ENCODE results near the gene TNFAIP8L2.

The TNFAIP8L2 gene

DNA sequence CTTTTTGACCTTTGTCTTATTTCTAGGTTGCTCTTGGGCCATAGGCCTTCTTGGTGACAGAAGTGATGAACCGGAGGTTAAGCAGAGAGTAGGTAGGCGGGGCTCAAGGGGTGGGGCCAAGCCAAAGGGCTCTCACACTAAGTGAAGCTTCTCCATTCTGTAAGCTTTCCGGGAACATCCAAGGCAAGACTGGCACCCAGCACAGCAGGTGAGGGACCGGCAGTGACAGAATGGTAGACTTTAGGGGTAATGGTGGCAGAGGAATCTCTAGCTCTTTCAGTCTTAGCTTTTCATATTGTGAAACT, at the start of gene TNFAIP8L2:
TNFAIP8L2 (plus strand) TSS at position 135 of the 305 bp plus-strand sequence. CDS start 2,049 bp downstream, outside the sequence.
- no peak for DNase-seq (ENCODE audit: low spot score)

DNA sequence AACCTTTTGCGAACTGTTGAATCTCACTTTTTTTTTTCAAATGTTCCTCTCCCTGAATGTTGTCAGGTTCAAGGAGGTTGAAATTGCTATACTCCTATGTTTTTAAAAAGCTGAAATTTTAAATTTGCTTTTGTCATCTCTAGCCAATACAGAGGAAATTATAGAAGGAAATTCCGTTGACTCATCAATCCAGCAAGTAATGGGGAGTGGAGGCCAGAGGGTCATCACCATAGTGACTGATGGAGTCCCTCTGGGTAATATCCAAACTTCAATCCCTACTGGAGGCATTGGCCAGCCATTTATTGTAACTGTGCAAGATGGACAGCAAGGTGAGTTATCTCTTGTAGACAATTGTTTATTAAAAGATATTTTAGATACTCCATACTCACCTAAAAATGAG, 49.6 kb upstream of the TNFAIP8L2 start:
- DNase-seq (ENCODE audit: low spot score), result no peak

DNA sequence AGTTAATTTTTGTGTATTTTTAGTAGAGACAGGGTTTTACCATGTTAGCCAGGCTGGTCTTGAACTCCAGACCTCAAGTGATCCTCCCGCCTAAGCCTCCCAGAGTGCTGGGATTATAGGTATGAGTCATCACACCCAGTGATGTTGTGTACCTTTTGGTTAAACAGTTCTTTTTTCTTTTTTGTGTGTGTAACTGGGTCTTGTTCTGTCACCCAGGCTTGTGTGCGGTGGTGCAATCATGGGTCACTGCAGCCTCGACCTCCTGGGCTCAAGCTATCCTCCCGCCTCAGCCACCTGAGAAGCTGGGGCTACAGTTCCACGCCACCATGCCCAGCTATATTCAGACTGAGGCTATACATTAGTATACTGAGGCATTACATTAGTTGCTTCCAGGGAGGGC, 48.1 kb upstream of the TNFAIP8L2 start:
- no peak for DNase-seq (ENCODE audit: low spot score)

DNA sequence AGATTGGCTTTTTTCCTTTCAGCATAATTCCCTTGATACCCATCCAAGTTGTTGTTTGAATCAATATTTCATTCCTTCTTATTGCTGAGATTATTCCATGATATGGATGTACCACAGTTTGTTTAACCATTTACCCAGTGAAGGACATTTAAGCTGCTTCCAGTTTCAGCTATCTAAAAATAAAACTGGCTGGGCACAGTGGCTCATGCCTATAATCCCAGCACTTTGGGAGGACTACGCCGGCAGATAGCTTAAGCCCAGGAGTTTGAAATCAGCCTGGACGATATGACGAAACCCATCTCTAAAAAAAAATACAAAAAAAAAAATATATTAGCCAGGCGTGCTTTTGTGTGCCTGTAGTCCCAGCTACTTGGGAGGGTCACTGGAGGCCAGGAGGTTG, 42.6 kb upstream of the TNFAIP8L2 start:
- no peak for DNase-seq (ENCODE audit: low spot score)

DNA sequence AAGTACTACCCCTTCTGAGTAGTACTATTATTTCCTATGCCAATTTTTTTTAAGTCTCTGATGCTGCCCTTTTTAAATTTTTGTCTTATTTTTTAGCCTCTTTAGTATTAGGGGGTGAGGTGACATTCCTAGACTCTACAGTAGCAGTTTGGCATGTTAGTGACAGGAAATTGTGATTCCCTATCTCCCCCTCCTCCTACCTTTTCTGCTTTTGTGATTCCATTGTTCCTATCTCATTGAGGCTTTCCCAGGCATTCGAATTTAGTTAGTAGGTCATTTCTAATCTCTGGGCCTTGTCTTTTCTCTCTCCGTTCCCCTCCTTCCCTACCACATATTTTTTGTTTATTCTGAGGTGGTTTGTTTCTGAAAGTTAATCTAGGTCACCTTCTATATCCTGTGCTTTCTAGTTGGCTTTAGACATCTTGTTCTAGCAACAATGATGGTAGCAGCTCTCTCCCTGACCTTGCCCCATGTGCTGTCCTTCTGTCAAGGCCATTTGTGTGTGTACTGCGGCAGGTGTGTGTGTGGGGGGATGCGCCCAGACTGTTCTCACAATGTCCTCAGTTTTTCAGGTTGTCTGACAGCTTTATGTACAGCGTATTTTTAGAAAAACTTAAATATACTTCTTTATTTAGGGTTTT, 31.6 kb upstream of the TNFAIP8L2 start:
- no peak for DNase-seq (ENCODE audit: low spot score)

DNA sequence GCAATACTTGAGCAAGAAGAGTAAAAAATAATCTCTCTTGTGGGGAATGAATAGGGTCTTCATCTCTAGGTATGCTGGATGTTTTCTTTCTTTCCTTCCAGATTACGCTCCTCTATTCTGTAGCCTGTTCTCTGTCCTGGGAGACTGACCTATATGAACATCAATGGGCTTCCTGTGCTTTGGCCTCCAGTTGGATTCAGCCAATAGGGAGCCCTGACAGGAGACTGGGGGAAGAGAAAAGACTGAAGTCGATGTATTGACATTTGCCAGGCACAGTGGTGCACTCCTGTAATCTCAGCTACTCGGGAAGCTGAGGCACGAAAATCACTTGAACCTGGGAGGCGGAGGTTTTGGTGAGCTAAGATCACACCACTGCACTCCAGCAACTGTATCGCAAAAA, 27.6 kb upstream of the TNFAIP8L2 start:
- DNase-seq (ENCODE audit: low spot score), result no peak

DNA sequence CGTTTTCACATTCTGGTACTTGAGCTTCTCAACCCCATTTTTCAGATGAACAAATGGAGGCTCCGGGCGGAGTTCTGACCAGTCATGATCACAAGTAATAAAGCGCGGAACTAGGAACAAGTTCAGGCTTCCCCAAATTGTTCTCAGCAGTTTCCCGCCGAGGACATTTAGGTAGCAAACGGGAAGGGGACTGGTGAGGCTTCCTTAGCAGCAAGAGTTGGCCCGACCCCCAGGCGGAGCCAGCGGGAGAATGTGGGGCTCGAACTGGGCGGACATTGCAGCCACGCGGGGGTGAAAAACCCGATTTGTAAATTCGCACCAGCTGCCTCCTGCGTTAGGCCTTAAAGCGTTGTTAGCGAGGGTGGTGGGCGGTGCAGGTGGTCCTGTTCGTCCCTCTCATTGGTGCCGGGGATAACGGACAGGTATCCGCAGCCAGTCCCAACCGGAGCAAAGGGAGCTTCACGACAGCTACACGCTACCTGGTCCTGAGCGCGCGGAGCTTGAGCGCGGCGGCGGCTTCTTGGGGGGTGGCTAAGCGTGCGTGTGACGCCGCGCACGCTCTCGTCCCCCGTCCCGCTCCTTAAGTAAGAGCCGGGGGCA, 25.4 kb upstream of the TNFAIP8L2 start:
- peak; percentile 90 for DNase-seq (ENCODE audit: low spot score)

DNA sequence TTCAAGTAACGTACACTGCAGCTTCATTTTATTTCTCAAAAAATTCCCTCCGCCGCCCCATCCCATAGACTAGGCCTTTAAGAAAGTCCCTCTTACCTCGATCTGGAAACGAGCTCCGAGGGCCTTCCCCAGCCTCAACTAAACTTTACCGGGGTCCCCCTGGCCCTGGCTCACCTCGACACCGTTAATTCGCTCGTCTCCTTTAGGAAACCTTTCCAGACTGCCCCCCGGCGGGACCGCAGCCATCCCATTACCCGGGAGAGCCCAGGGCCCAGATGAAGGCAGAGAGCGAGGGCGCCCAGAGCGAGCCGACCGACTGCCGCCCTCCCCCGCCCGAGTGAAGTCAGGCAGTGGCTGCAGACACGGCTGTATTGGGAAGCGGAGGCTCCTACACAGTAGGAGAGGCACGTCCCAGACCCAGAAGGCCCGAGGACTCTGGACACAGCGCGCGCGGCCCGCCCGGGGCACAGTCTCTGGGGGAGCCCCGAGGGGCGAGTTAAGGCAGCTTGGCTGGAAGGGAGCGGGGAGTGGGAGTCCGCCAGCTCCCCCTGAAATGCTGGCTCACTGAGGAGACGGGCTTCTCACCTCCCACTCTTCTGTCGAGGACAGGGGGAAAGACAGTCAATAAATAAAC, 24.6 kb upstream of the TNFAIP8L2 start:
- no peak for DNase-seq (ENCODE audit: low spot score)

DNA sequence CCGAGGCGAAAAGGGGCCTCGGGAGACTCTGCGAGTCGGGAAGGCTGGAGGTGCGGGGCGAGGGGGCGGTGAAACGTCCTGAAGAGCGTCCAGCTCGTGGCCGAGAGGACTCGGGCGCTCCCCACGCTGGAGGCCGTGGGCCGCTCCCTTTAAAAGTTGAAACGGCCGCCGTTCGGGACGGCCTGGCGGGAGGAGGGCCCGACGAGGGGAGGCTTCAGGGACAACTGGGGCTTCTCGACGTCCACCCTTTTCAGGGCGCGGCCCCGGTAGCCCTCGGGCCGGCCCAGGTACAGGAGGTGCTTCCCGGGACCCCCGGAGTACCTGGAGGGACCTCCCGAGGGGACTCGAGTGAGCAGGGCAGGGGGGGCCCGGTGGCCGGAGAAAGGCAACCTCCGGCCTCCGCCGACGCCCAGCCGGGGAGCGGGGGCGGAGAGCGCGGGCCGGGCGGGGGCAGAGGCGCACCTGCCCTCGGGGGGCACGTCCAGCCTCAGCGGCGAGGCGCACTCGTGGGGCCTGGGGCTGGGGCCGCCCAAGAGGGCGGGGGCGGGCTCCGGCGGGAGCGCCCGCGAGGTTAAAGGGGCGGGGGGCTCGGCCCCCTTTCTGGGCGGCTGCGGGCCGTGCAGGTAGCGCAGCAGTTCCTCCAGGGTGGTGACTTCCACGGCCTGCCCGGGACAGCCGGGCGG, 24.0 kb upstream of the TNFAIP8L2 start:
- no peak for DNase-seq (ENCODE audit: low spot score)

DNA sequence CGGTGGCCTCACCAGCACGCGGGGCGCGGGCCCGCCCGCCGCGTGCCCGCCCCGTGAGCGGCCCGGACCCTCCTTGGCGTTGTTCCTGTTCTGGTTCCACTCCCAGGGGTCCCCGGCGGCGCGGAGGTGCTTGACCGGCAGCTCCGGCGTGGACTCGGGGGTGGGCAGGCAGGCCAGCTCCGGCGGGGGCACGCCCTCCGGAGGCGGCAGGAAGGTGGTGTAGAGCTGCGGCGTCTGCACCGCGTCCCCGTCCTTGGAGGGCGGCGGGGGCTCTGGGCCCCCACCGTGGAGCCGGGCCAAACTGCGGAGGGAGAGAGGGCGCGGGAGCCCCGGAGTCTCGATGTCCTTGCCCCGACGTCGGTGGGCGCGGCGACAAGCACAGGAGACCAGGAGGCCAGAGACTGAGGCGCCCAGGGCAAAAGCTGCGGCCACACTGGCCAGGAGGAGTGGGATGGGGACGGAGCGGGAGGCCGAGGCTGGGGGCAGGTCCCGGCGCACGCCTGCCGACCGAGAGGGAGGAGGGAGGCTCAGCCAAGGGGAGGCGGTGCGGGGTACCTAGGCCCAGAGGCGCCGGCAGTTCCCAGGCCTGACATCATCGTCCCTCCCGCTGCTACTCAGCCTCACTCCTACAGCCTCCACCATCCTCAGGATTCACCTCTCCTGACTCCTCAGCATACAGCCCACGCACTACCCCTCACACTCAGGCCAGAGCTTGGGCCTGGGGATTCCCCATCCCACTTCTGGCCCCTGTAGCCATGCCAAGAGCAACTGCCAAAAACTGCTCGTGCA, 23.2 kb upstream of the TNFAIP8L2 start:
- no peak for DNase-seq (ENCODE audit: low spot score)

DNA sequence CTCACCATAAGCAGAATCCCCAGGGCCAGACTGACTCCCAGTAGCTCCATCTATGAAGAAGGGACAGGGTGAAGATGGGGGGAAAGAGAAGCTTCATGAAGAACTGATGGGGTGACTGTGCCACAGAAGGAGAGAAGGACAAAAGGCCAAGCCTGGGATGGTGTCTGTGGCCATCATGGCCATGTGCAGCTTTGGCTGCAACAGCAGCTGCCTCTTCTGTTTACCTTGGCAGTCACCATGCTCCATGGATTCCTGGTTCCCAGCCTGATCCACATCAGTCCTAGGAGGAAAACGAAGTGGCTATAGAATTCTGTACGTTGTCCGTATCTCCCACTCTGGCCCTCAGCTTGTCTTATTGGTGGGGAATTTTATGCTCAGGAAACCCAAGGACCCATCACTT, 22.1 kb upstream of the TNFAIP8L2 start:
- DNase-seq (ENCODE audit: low spot score), result no peak

DNA sequence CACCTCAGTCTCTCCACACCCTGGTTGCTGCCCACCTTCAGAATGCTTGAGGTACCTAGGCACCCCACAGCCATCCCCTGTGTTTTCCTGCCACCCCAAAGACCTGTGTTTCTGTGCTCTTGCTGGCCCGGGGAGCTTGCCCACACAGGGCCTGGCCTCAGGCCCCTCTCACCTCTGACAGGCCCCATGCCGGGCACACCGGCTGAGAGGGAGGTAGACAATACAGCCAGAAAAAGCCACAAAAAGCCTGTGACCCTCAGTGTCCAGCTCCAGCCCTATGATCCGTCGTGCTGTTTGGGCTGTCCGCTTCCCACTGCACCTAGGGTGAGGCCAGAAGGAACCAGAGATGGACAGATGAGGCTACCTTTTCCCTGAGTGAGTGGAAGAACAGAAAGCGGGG, 21.5 kb upstream of the TNFAIP8L2 start:
- DNase-seq (ENCODE audit: low spot score), result no peak

DNA sequence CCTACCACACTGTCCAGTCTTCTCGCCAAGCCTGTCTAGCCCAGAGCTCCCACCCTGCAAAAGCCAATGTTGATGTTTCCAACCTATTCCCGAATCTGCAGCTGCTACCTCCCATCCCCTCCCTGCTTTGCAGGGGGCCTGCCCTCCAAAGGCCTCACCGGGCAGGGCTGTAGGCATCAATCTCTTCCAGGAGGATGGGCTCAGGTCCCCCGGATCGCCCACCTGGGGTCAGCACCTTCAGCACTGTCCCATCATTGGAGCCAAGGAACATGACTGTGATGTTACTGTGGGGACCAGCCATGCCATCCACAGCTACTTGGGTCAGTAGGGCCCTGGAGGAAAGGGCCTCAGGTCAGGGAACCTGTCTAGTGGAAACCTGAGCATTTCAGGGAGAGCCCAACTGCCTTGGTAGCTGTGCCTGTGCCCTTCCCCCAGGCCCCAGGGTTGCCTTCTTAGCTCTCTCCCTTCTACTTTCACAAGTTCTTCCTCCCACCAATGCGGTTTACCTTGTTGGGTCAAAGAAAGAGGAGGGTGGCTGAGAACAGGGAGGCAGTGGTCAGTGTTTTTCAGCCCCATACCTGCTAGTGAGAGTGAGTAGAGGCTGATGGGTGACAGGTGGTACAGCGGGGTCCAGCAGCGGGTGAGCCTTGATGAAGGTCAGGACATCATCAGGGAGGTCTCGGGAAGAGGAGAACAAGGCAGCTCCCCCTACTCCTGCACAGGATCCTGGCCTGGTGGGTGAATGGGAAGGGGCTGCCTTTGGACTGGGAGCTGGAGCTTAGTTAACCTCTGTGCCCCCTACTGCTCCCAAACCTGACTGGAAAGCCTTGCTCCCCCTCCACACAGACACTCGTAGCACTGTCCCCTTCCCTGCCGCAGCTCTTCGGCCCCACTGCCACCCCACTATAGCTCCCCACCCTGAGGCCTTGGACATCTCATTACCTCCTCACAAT, 20.7 kb upstream of the TNFAIP8L2 start:
- no peak for DNase-seq (ENCODE audit: low spot score)

DNA sequence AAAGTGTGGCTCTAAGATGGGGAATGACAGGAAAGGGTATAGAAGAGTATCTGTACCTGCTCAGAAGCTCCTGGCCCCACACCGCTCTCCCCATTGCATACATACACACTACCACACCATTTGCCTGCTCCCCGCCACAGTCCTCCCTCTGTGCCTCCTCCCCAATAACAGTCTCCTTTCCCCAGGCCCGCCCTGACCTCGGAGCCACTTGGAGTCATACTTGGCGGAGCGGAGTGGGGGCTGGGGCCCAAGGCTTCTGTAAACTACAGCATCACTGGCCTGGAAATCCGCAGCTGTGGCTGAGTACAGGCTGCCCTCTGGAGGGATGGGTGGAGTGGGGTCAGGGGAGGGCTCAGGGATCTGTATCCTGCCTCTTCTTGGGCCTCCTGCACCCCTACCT, 18.7 kb upstream of the TNFAIP8L2 start:
- no peak for DNase-seq (ENCODE audit: low spot score)

DNA sequence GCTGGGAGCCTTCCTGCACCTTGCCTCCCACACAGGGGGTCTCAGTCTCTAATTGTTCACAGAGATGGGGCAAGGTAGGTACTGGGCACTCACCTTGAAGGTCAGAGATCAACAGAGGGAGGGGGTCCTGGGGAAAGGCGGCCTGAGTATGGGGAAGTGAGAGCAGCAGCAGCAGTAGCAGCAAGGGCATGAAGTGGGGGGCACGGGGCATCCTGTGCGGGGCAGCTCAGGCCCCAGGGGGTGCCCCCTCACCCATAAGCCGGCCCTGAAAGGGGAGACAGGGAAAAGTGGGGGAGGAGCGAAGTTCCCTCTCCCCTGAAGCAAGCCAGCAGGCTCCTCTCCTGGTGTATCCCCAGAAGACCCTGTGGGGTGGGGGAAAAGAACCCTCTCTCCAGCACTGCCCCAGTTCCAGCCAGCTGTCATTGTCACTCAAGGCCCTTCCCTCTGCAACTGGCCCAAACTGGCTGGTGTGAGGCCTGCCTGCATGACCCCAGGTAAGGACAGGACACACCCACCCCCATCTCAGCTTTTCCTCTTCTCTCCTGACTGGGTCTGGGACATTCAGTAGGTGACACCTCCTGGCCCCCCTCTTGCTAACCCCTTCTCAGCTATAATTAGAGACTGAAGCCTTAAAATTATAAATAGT, 13.9 kb upstream of the TNFAIP8L2 start:
- DNase-seq (ENCODE audit: low spot score), result no peak

DNA sequence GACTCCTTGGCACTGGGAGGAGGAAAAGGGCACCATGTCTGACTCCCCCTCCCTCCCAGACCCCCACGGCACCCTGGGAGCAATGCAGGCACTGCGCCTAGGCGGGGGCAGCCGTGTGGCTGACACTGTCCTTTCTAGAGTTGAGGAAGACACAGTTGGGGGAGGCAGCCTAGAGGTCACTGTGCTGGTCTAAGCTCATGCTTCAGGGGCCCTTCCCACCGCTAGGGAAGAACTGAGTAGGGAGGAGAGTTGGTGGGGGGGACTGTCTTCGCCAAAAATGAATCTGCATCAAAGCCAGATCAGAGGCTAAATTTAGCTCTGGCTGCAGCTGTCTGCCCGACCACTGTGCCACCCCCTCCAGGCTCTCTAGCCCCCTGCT, 13.4 kb upstream of the TNFAIP8L2 start:
- DNase-seq (ENCODE audit: low spot score), result no peak

DNA sequence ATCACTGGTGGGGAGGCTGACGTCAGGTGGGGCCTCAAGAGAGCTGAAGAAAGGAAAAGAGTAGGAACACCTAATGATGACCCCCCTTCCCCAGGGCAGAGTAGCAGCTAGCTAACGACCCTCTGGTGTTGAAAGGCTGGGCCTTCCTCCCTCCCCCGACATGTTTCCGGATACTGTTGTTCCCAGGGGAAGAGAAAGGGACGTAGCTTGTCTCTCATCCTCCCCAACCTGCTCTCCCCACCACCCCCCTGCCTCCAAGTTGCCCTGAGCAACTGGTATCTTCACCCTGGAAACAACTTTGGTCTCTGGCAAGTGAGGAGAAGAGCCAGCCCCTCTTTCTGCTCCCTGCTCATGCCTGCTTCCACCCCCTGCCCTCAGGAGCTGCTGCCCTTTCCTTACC, 12.5 kb upstream of the TNFAIP8L2 start:
- no peak for DNase-seq (ENCODE audit: low spot score)

DNA sequence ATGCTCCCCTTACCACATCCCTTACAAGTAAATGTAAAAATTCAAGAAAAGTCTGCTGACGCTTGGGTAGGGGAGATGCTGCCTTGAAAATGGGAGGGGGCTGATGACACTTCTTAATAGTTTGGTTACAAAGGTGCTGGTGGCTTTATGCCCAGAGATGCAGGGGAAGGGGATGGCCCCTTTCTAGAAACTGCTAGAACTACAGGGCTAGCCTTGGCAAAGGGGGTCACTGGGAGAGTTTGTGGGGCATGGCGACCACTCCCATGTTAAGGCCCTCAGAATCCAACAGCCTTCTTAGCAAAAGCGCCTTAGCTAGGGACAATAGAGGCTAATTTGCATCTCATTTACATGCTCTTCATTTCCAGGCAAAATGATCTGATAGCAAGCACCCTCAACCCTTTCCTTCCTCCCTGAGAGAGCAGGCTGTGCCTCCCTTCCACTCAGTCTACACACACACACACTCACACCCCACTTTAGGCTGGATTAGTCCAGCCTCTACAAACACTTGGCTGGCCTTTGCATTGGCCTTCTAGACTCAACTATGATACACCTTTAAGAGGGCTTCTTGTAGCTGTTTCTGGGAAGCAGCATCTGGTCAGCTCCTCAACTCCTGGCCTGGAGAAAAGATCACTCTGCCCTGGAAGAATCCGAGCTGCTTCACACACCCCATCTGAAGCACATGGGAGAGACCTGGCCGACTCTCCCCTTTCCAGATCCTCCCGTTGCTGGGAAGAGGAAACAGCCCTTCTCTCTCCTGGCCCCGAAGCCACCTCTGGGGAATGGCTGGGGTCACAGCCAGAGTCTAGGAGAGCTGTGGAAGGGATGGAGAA, 11.8 kb upstream of the TNFAIP8L2 start:
- DNase-seq (ENCODE audit: low spot score), result no peak

DNA sequence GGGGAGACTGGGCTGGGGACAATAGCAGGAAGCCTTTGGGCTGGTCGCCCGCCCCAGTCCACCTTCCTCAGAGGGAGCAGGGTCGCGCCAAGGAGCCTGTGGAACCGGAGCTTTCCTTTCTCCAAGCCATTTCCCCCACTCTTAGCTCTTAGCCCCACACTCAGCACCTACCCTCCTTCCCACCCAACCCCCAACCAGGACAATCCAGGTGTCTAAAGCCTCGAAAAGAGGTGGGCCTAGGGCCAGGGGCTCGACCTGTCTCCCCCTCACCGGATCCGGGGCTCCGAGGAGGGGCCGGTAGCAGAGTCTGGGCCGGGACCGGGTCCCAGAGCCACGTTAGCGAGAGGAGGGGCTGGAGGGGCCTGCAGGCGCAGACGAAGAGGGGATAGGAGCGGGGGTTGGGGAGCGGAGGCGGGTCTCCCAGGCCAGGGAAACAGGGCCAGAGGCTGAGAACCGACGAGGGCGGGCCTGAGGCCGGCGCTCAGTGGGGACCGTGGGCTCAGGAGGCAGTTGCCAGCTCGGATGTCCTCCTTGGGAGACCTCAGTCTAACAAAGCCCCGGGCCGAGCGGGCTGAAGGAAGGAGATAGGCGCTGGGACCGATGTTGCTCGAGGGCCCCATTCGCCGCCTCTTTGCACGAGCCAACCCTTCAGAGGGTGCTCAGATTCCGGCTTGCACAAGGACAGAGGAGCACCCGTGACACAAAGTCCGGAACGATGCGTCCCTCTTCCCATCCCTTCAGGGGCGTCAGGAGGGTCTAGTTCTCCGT, 11.0 kb upstream of the TNFAIP8L2 start:
- no peak for DNase-seq (ENCODE audit: low spot score)

All from left forelimb (tissue), 1 donor.